Measurements from ENCODE around the gene GRIN3A.
"Not testable (repeated sequence)": the region's sequence is repeated elsewhere in the genome, so short reads cannot be mapped to it uniquely, and the experiment has no call there.

The GRIN3A gene

DNA sequence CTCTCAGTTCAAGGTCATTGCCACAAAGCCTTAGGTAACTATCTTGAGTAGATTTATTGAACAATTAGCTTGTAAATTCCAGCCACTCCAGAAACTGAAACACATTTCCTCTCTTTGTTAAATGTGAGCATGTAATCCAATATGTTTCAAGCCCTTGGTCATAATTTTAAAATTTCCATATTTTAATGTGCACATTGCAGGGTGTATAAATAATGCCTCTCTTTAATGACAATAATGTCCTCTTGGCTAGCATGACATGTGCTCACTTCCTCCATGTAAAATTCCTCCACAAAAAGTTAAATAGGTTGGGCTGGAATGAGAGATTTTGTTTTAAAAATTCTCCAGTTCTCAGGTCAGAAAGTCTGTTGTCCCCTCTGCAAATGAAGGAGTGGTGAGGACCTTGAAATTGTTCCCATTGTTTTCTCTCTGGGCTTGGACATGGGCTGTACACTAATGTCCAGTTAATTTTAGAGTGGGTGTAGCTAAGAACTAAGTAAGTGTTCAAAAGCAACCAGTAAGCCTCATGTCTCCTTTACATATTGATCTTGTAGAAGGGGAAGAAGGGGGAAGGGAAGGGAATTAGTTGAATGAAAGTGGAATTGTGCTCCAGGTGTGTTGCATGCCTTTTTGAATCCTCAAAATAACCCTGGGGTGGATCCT, 146.5 kb downstream of the GRIN3A start:
- DNase-seq (ENCODE audit: low read depth in 2 of 2) = no peak
- TF ChIP-seq, protein P1, sequence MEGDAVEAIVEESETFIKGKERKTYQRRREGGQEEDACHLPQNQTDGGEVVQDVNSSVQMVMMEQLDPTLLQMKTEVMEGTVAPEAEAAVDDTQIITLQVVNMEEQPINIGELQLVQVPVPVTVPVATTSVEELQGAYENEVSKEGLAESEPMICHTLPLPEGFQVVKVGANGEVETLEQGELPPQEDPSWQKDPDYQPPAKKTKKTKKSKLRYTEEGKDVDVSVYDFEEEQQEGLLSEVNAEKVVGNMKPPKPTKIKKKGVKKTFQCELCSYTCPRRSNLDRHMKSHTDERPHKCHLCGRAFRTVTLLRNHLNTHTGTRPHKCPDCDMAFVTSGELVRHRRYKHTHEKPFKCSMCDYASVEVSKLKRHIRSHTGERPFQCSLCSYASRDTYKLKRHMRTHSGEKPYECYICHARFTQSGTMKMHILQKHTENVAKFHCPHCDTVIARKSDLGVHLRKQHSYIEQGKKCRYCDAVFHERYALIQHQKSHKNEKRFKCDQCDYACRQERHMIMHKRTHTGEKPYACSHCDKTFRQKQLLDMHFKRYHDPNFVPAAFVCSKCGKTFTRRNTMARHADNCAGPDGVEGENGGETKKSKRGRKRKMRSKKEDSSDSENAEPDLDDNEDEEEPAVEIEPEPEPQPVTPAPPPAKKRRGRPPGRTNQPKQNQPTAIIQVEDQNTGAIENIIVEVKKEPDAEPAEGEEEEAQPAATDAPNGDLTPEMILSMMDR (IDR thresholded peaks at IDR 0.05; ENCODE audit: low read depth, low read length) = no peak
- no peak overlapping the region for H3K4me3 ChIP-seq (replicated peaks in 1 of 2; ENCODE audit: low read depth in 2 of 2, low read length in 2 of 2)

- DNase-seq (ENCODE audit: low read depth in 2 of 2) = no peak
- no peak overlapping the region for H3K4me3 ChIP-seq (replicated peaks in 1 of 2; ENCODE audit: low read depth in 2 of 2, low read length in 2 of 2)
- TF ChIP-seq, protein P1 (IDR thresholded peaks at IDR 0.05; ENCODE audit: low read depth, low read length) = no peak
Measured at GRCh38 chr9:101590901-101591300, 147.5 kb downstream of the GRIN3A start.

DNA sequence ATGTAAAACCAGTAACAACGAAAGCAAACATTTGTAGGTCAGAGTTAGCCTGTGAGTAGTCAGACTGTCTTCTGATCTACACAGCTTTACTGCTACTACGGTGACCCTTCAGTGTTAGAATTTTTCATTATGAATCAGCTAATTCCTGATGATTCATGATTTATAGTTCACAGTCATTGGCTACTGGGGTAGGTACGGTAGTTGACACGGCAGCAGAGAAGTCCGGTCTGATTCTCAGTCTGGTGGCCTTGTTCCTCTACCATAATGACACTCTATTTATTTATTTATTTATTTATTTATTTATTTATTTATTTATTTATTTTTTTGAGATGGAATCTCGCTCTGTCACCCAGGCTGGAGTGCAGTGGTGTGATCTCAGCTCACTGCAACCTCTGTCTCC, 148.4 kb downstream of the GRIN3A start:
- H3K4me3 ChIP-seq (replicated peaks in 1 of 2; ENCODE audit: low read depth in 2 of 2, low read length in 2 of 2) = not testable (repeated sequence)
- DNase-seq (ENCODE audit: low read depth in 2 of 2) = peak in 1 of 2 donors; percentile 77

DNA sequence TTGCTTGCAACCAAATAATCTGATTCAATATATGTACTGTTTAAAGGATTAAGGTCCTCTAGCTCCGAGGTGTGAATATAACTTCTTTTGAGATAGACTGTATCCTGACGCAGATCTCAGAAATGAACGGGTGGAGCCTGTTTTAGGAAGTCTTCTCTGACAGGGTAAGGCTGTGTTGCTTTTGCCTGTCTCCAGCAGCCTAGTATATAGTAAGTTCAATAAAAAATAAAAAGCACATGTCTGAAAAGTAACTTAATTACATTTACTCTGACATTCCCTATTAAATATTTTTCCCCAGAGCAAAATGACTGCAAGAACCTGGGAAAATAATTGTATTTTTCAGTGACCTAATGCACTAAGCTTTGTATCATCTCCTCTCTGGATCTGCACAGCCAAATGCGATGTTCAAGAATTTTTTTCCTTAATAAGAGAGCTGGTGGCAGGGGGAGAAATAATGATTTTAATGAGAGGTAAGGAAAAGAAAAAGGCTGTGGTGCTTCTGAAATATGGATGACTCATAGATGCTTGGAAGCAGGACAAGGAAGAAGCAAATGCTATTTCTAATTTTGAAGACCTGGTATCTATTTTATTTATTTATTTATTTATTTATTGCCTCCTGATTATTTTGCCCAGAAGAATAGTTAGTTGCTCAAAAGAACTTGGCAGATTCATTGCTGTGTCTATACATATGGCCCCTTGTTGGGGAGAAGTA, 151.0 kb downstream of the GRIN3A start:
- no peak overlapping the region for H3K4me3 ChIP-seq (replicated peaks in 1 of 2; ENCODE audit: low read depth in 2 of 2, low read length in 2 of 2)
- TF ChIP-seq, protein P1 (IDR thresholded peaks at IDR 0.05; ENCODE audit: low read depth, low read length) = no peak
- peak in 1 of 2 donors; percentile 12 for DNase-seq (ENCODE audit: low read depth in 2 of 2)

GRCh38 chr9:101586651-101587050, 151.8 kb downstream of the GRIN3A start:
- H3K4me3 ChIP-seq (replicated peaks in 1 of 2; ENCODE audit: low read depth in 2 of 2, low read length in 2 of 2) = no peak overlapping the region
- DNase-seq (ENCODE audit: low read depth in 2 of 2) = no peak
- TF ChIP-seq, protein P1 (IDR thresholded peaks at IDR 0.05; ENCODE audit: low read depth, low read length) = no peak

DNA sequence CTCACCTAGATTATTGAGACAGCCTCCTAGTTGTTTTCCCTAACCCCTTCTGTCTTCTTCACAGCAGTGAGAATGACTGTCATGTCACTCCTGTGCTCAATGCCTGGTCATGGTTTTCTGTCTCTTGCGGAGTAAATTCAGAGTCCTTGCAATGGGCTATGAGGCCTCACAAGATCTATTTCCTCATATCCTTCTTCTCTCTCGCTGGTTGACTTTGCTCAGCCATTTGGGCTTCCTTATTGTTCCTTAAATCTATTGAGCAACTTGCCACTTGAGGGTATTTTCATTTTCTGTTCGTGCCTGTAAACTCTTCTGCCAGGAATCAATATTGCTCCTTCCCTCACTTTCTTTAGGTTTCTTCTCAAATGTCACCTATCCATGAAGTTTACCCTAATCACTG, 152.7 kb downstream of the GRIN3A start:
- no peak overlapping the region for H3K4me3 ChIP-seq (replicated peaks in 1 of 2; ENCODE audit: low read depth in 2 of 2, low read length in 2 of 2)

GRCh38 chr9:101582553-101582952, 155.9 kb downstream of the GRIN3A start:
- DNase-seq (ENCODE audit: low read depth in 2 of 2) = peak in 1 of 2 donors; percentile 73
- H3K4me3 ChIP-seq (replicated peaks in 1 of 2; ENCODE audit: low read depth in 2 of 2, low read length in 2 of 2) = no peak overlapping the region
- TF ChIP-seq, protein P1 (IDR thresholded peaks at IDR 0.05; ENCODE audit: low read depth, low read length) = no peak

More for the DNA sequence above, 152.7 kb downstream of the GRIN3A start:
- no peak for DNase-seq (ENCODE audit: low read depth in 2 of 2)
- TF ChIP-seq, protein P1 (IDR thresholded peaks at IDR 0.05; ENCODE audit: low read depth, low read length) = no peak

Measured in cardiac fibroblast (primary cell).